ENCODE results near the gene SLC35F6.

DNA sequence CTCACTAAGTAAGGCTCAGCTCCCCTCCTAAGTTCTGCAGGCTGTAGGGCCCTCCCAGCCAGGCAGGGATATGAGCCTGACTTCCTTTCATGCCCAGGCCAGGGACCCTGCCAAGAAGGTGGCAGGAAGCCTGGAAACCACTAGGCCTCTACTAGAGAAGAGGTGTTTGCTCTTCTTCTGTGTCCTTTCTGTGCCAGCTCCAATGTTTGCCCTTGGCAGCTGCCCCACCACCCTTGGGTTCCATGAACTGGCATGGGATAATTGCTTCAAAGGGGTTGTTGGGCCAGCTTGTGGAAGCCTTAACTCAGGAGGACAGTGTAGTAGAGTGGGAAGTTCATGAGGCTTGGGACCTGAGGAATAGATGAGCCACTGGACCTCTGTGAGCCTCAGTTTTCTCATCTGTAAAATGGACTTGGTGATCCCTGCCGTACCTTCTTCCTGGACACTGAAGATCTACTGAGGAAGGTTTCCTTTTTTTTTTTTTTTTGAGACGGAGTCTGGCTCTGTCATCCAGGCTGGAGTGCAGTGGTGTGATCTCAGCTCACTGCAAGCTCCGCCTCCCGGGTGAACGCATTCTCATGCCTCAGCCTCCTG is 3.9 kb downstream of the SLC35F6 start:
- TF ChIP-seq EZH2 (IDR thresholded peaks at IDR 0.05; ENCODE audit: borderline replicate concordance, insufficient read depth, low read depth, low read length, poor library complexity, severe bottlenecking), result no peak
- no peak for TF ChIP-seq CTCF (IDR thresholded peaks at IDR 0.05)

All from B cell (primary cell).